Stimulated activated CD4-positive, alpha-beta T cell treated with anti-CD3 and anti-CD28 coated beads, Interleukin-4, amount 100 ng/mL, for 48 hours (primary cell): Measurements from ENCODE around the gene CCL19.
"Not testable (repeated sequence)": the region's sequence is repeated elsewhere in the genome, so short reads cannot be mapped to it uniquely, and the experiment has no call there.

Source experiments
- DNase-seq, 2 donors: peaks; one replicate each; pipeline ENCODE4 v3.0.0-alpha.2; 2020; ENCODE audit warnings: low read depth in 2 of 2

The CCL19 gene

GRCh38 chr9:34690983-34691935 lies at the start of gene CCL19:
CCL19 (minus strand) TSS chr9:34691276; CDS start chr9:34691139, 137 bp downstream.
- DNase-seq: no peak

- DNase-seq: not testable (repeated sequence)
Observed at GRCh38 chr9:34740176-34740575, 49.1 kb upstream of the CCL19 start.

- DNase-seq: no peak
Observed at GRCh38 chr9:34737677-34738260, 46.7 kb upstream of the CCL19 start.

- DNase-seq: no peak
Observed at GRCh38 chr9:34734720-34735119, 43.6 kb upstream of the CCL19 start.

- no peak for DNase-seq
Observed at GRCh38 chr9:34732886-34733285, 41.8 kb upstream of the CCL19 start.

- DNase-seq: no peak
Observed at GRCh38 chr9:34732478-34732877, 41.4 kb upstream of the CCL19 start.

GRCh38 chr9:34723141-34723540 lies 32.1 kb upstream of the CCL19 start:
- no peak for DNase-seq

GRCh38 chr9:34719769-34720025 lies 28.6 kb upstream of the CCL19 start:
- not testable (repeated sequence) for DNase-seq

GRCh38 chr9:34719021-34719768 lies 28.1 kb upstream of the CCL19 start:
- DNase-seq: no peak

- no peak for DNase-seq
Observed at GRCh38 chr9:34717996-34718614, 27.0 kb upstream of the CCL19 start.

- DNase-seq: no peak
Observed at GRCh38 chr9:34716711-34717110, 25.6 kb upstream of the CCL19 start.

GRCh38 chr9:34715639-34716215 lies 24.7 kb upstream of the CCL19 start:
- no peak for DNase-seq

GRCh38 chr9:34714007-34714406 lies 22.9 kb upstream of the CCL19 start:
- no peak for DNase-seq

- no peak for DNase-seq
Observed at GRCh38 chr9:34712140-34712539, 21.1 kb upstream of the CCL19 start.

- DNase-seq: no peak
Observed at GRCh38 chr9:34710023-34710422, 18.9 kb upstream of the CCL19 start, which contains the start of gene CCL21. CCL21 (minus strand) TSS chr9:34710136; CDS start chr9:34710066, 70 bp downstream.

- no peak for DNase-seq
Observed at GRCh38 chr9:34709196-34709978, 18.3 kb upstream of the CCL19 start.

GRCh38 chr9:34707130-34707529 lies 16.1 kb upstream of the CCL19 start:
- no peak for DNase-seq

- DNase-seq: peak; percentile 81 to 82
Observed at GRCh38 chr9:34701769-34702736, 11.0 kb upstream of the CCL19 start.

- peak; percentile 72 to 76 for DNase-seq
Observed at GRCh38 chr9:34701023-34701768, 10.1 kb upstream of the CCL19 start.
